H1 (cell line): ENCODE measurements around the gene CAPZB. TPM values are rescaled to one million over a fixed set of nuclear protein-coding genes. Genes with fewer than 3 reads are reported as not detected.

Experiments
- CTCF ChIA-PET: fragments of 300-600 bp; sonication (Branson Sonifier 250); formaldehyde crosslinking; loops from one replicate; lab custom pipeline; 2021; ENCODE audit not compliant: partially characterized antibody; lab: Charles Lee
- POLR2A ChIA-PET: fragments of 300-600 bp; sonication (Branson Sonifier 250); formaldehyde crosslinking; loops from one replicate; lab custom pipeline; 2021; ENCODE audit warnings: inconsistent platforms; ENCODE audit not compliant: partially characterized antibody; lab: Charles Lee
- DNase-seq, 2 experiments: peaks; one replicate each; pipeline versions ENCODE4 v3.0.0 to v3.0.0-alpha.2; 2010 to 2022; ENCODE audit warnings: low spot score in 2 of 2, low read depth in 1 of 2, mixed read lengths in 1 of 2
- FAIRE-seq: peaks from 2 replicates; lab custom pipeline; 2011; peaks lifted over from hg19 to GRCh38; lab: Jason Lieb, UNC
- H2AFZ ChIP-seq: 2 replicates; pipeline ENCODE4 v1.8.1; 2012; ENCODE audit warnings: low read length, inconsistent platforms
- H2AK5ac ChIP-seq: 2 replicates; pipeline ENCODE4 v1.6.1; 2013; ENCODE audit warnings: low read depth, low read length
- H2BK120ac ChIP-seq: replicated peaks from 2 replicates; pipeline ENCODE3; 2013; ENCODE audit warnings: low read depth, low read length, inconsistent platforms
- H2BK12ac ChIP-seq: 2 replicates; pipeline ENCODE4 v1.6.1; 2013; ENCODE audit warnings: low read depth, low read length
- H2BK15ac ChIP-seq: 2 replicates; pipeline ENCODE4 v1.6.1; 2013; ENCODE audit warnings: low read length
- H2BK20ac ChIP-seq: 2 replicates; pipeline ENCODE4 v1.6.1; 2013; ENCODE audit warnings: low read length
- H2BK5ac ChIP-seq: 2 replicates; pipeline ENCODE4 v1.6.1; 2013; ENCODE audit warnings: low read depth, low read length
- H3K14ac ChIP-seq: 2 replicates; pipeline ENCODE4 v1.6.1; 2013; ENCODE audit warnings: inconsistent platforms; ENCODE audit not compliant: insufficient read length
- H3K18ac ChIP-seq: 2 replicates; pipeline ENCODE4 v1.6.1; 2013; ENCODE audit warnings: low read length; ENCODE audit errors: extremely low read depth
- H3K23ac ChIP-seq: 2 replicates; pipeline ENCODE4 v1.6.1; 2013; ENCODE audit warnings: inconsistent platforms; ENCODE audit not compliant: insufficient read length
- H3K23me2 ChIP-seq: 2 replicates; pipeline ENCODE4 v1.6.1; 2013; ENCODE audit warnings: low read depth, low read length
- H3K27ac ChIP-seq: 2 replicates; pipeline ENCODE4 v1.6.1; 2011; ENCODE audit warnings: low read depth, low read length, inconsistent platforms
- H3K27me3 ChIP-seq, 4 experiments: replicated peaks in 1 of 4; 1 replicate in 1 of 4; 2 replicates in 3 of 4; pipeline versions ENCODE4 v1.6.1 to v1.8.1; 2011 to 2013; ENCODE audit warnings: low read length in 3 of 4, mild to moderate bottlenecking in 3 of 4, inconsistent platforms in 2 of 4, mixed read lengths in 2 of 4, moderate library complexity in 1 of 4; ENCODE audit not compliant: control insufficient read depth in 3 of 4, insufficient read depth in 3 of 4; ENCODE audit errors: extremely low read depth in 1 of 4
- H3K36me3 ChIP-seq, 4 experiments: 2 replicates each; pipeline versions ENCODE4 v1.6.1 to v1.8.1; 2011 to 2013; ENCODE audit warnings: mild to moderate bottlenecking in 4 of 4, low read length in 3 of 4, moderate library complexity in 2 of 4, control low read depth in 1 of 4, inconsistent platforms in 1 of 4; ENCODE audit not compliant: insufficient read depth in 4 of 4, control insufficient read depth in 2 of 4
- H3K4ac ChIP-seq: replicated peaks from 2 replicates; pipeline ENCODE3; 2013; ENCODE audit warnings: low read length, low read depth, mixed read lengths, inconsistent platforms; ENCODE audit not compliant: insufficient read length
- H3K4me1 ChIP-seq, 4 experiments: replicated peaks in 1 of 4; 1 replicate in 1 of 4; 2 replicates in 3 of 4; pipeline versions ENCODE4 v1.6.1 to v1.8.1; 2011 to 2013; ENCODE audit warnings: low read length in 3 of 4, inconsistent platforms in 2 of 4, mixed read lengths in 1 of 4; ENCODE audit not compliant: insufficient read depth in 4 of 4, control insufficient read depth in 3 of 4
- H3K4me2 ChIP-seq, 2 experiments: 2 replicates each; pipeline versions ENCODE4 v1.6.1 to v1.8.1; 2011 to 2013; ENCODE audit warnings: low read depth in 2 of 2, low read length in 2 of 2, control low read depth in 1 of 2, inconsistent platforms in 1 of 2, mild to moderate bottlenecking in 1 of 2; ENCODE audit not compliant: insufficient read depth in 1 of 2
- H3K4me3 ChIP-seq, 4 experiments: fragments of 200-600, 300-600 bp in 1 of 4; sonication (generic), shearing (Covaris generic), sonication (Bioruptor Twin) in 1 of 4; 2 replicates each; pipeline versions ENCODE4 v1.5.1 to v1.8.1; 2011 to 2016; ENCODE audit warnings: low read length in 4 of 4, low read depth in 3 of 4, control low read depth in 2 of 4, inconsistent platforms in 2 of 4, mild to moderate bottlenecking in 2 of 4, mixed read lengths in 1 of 4, moderate library complexity in 1 of 4; ENCODE audit not compliant: insufficient read depth in 2 of 4; ENCODE audit errors: extremely low read depth in 1 of 4
- H3K56ac ChIP-seq: replicated peaks from 2 replicates; pipeline ENCODE3; 2013; ENCODE audit warnings: low read depth, mild to moderate bottlenecking, mixed read lengths, low read length, inconsistent platforms; ENCODE audit not compliant: insufficient read length
- H3K79me1 ChIP-seq: 2 replicates; pipeline ENCODE4 v1.6.1; 2013; ENCODE audit warnings: low read depth, low read length, control low read depth
- H3K79me2 ChIP-seq, 2 experiments: 2 replicates each; pipeline versions ENCODE4 v1.6.1 to v1.8.1; 2012 to 2013; ENCODE audit warnings: low read length in 2 of 2, mild to moderate bottlenecking in 2 of 2, inconsistent platforms in 1 of 2; ENCODE audit not compliant: insufficient read depth in 2 of 2, control insufficient read depth in 1 of 2
- H3K9ac ChIP-seq, 4 experiments: replicated peaks in 1 of 4; 1 replicate in 1 of 4; 2 replicates in 3 of 4; pipeline versions ENCODE4 v1.6.1 to v1.8.1; 2011 to 2013; ENCODE audit warnings: low read depth in 3 of 4, low read length in 3 of 4, control low read depth in 2 of 4, mild to moderate bottlenecking in 2 of 4, moderate library complexity in 2 of 4, inconsistent platforms in 1 of 4; ENCODE audit errors: extremely low read depth in 1 of 4
- H3K9me3 ChIP-seq, 2 experiments: 2 replicates each; pipeline versions ENCODE4 v1.6.1 to v1.8.1; 2012 to 2013; ENCODE audit warnings: mild to moderate bottlenecking in 2 of 2, moderate library complexity in 2 of 2, control low read depth in 1 of 2, inconsistent platforms in 1 of 2, low read depth in 1 of 2, low read length in 1 of 2, mixed read lengths in 1 of 2; ENCODE audit not compliant: insufficient read depth in 2 of 2
- H4K20me1 ChIP-seq, 2 experiments: replicated peaks in 1 of 2; 2 replicates each; pipeline versions ENCODE3 to v1.8.1; 2011 to 2013; ENCODE audit warnings: inconsistent platforms in 2 of 2, low read length in 2 of 2, mild to moderate bottlenecking in 1 of 2; ENCODE audit not compliant: insufficient read depth in 2 of 2, control insufficient read depth in 1 of 2
- H4K5ac ChIP-seq: 2 replicates; pipeline ENCODE4 v1.6.1; 2013; ENCODE audit warnings: low read length, low read depth, mixed read lengths, inconsistent platforms; ENCODE audit not compliant: insufficient read length
- H4K8ac ChIP-seq: 2 replicates; pipeline ENCODE4 v1.8.0; 2013; ENCODE audit warnings: mild to moderate bottlenecking, moderate library complexity, low read length, inconsistent platforms; ENCODE audit not compliant: insufficient read depth; ENCODE audit errors: extremely low read depth
- H4K91ac ChIP-seq: replicated peaks from 2 replicates; pipeline ENCODE3; 2013; ENCODE audit warnings: low read length, mixed read lengths, inconsistent platforms; ENCODE audit not compliant: insufficient read length
- BRCA1 ChIP-seq: IDR thresholded peaks from 2 replicates; pipeline ENCODE4 v1.6.1; 2012; ENCODE audit warnings: low read depth, low read length, improper control_type of control experiment
- EGR1 ChIP-seq: IDR thresholded peaks from 2 replicates; pipeline ENCODE4 v1.6.1; 2011; ENCODE audit warnings: low read depth, low read length, borderline replicate concordance
- EZH2 ChIP-seq: fragments of 200-600 bp; sonication (generic); IDR thresholded peaks from 2 replicates; pipeline ENCODE4 v1.7.1; 2012; ENCODE audit warnings: low read depth, mild to moderate bottlenecking, moderate library complexity, low read length, inconsistent platforms; ENCODE audit not compliant: severe bottlenecking
- KDM1A ChIP-seq: fragments of 200-600, 300-600 bp; sonication (generic); IDR thresholded peaks from 2 replicates; pipeline ENCODE4 v1.7.1; 2016; ENCODE audit warnings: mild to moderate bottlenecking, low read length, borderline replicate concordance
- RNF2 ChIP-seq: fragments of 200-900, 300-1000 bp; sonication (generic); IDR thresholded peaks from 2 replicates; pipeline ENCODE4 v1.7.1; 2016; ENCODE audit warnings: borderline replicate concordance, low read depth, mild to moderate bottlenecking, antibody characterized with exemption, low read length; ENCODE audit not compliant: poor library complexity, severe bottlenecking; ENCODE audit errors: missing control alignments
- SAP30 ChIP-seq: fragments of 300-600 bp; sonication (generic); IDR thresholded peaks from 2 replicates; pipeline ENCODE4 v1.7.1; 2012; ENCODE audit warnings: low read length, moderate library complexity, mild to moderate bottlenecking, inconsistent platforms; ENCODE audit not compliant: insufficient read depth, insufficient replicate concordance
- SIRT6 ChIP-seq: IDR thresholded peaks from one replicate; pipeline ENCODE4 v1.7.1; 2012; ENCODE audit warnings: low read length, inconsistent platforms
- TCF12 ChIP-seq: IDR thresholded peaks from 2 replicates; pipeline ENCODE4 v1.6.1; 2011; ENCODE audit warnings: low read depth, mild to moderate bottlenecking, low read length
- USF2 ChIP-seq: IDR thresholded peaks from 2 replicates; pipeline ENCODE4 v1.6.1; 2011; ENCODE audit warnings: low read length, improper control_type of control experiment
- YY1 ChIP-seq: IDR thresholded peaks from 2 replicates; pipeline ENCODE4 v1.6.1; 2011; ENCODE audit warnings: low read depth, mild to moderate bottlenecking, low read length
- ZNF274 ChIP-seq: IDR thresholded peaks from 2 replicates; pipeline ENCODE4 v1.7.0; 2012; ENCODE audit warnings: low read length, borderline replicate concordance; ENCODE audit errors: extremely low read depth
- WGBS, 2 experiments: shearing (Covaris generic) in 1 of 2; methylation state at CpG; one replicate each; pipeline versions ENCODE4 v1.1.6 to v1.1.7; 2013 to 2015; ENCODE audit warnings: low lambda C conversion rate in 2 of 2, mixed read lengths in 2 of 2, inconsistent platforms in 1 of 2, low coverage in 1 of 2, missing lambda C conversion rate in 1 of 2; ENCODE audit not compliant: insufficient replicate concordance in 2 of 2, insufficient coverage in 1 of 2, insufficient read length in 1 of 2; ENCODE audit errors: extremely low coverage in 1 of 2, missing lambda C conversion rate in 1 of 2; 5-methylcytosine and 5-hydroxymethylcytosine counted together
- polyA plus RNA-seq, 7 experiments: library from polyadenylated mRNA; depleted of rRNA in 3 of 7; stranded (reverse) in 5 of 7; unstranded in 2 of 7; fragments of >200 nt in 5 of 7; fragments of 200-250 nt in 2 of 7; gene quantifications; 1 replicate in 5 of 7; 2 replicates in 1 of 7; 4 replicates in 1 of 7; pipeline versions ENCODE4 v1.2.1 to v1.2.3, GENCODE V29; 2011 to 2013; ENCODE audit warnings: missing spikeins in 2 of 7, mixed read lengths in 2 of 7
- total RNA-seq: library from RNA; stranded (reverse); fragmentation: NEBNext Ultra II Directional; extraction: Animal tissue kit (Norgen Biotek cat#: 25700); gene quantifications from 2 replicates; pipeline ENCODE4 v1.2.1, GENCODE V29; 2021
- TF ChIP-seq, protein P1 (sequence below): IDR thresholded peaks from 2 replicates; pipeline ENCODE4 v1.6.1; 2012; ENCODE audit warnings: inconsistent platforms

Gene CAPZB
- total and polyA plus RNA-seq, 2 of the 8 experiments (the other 6 are each of a cell fraction or from before 2014, with no cell fraction given) = 162 to 371 TPM

DNA sequence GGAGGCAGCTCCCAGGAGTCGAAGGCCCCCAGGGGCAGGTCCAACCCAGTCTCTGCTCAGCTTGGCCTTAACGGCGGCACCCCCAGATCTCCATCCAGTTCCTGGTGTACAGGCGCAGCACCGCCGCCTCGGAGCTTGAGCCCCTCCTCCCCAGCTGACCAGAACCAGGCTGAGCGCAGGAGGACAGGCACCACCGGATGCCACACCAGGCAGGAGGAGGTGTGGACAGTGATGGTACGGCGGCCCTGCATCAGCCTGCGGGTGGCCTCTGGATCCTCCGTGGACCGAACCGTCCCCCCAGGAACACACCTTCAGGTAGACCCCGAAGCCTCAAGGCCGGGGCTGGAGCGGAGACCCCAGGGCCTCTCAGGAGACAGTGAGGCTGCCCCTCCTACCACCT, 156.9 kb downstream of the CAPZB start:
- H3K23ac ChIP-seq = no peak overlapping the region
- H3K9ac ChIP-seq = no peak overlapping the region
- no peak overlapping the region for H2BK15ac ChIP-seq
- no peak overlapping the region for H2BK5ac ChIP-seq
- no peak overlapping the region for H4K5ac ChIP-seq
- H4K8ac ChIP-seq = no peak overlapping the region
- ChIA-PET CTCF (interaction anchor here (1.4 kb wide), 1 partner anchor 322 kb away, joined by 5 read pairs; no protein-coding TSS in a partner anchor), POLR2A (interaction anchor here (13.3 kb wide), 1 partner anchor 11 kb away, joined by 143 read pairs; the partner anchor contains the start of genes AKR7A2 and SLC66A1)
- FAIRE-seq = no peak
- peaks cover 5 to 16% (median 10%) of the 10 kb centered on the region in 4 experiments; a peak in 5 of 8 replicates for H3K36me3 ChIP-seq
- no peak overlapping the region for H2BK20ac ChIP-seq
- H3K23me2 ChIP-seq = no peaks in the 10 kb centered on the region
- no peak overlapping the region for H2BK120ac ChIP-seq
- no peak for DNase-seq
- H3K4me3 ChIP-seq = no peak overlapping the region
- no peaks in the 10 kb centered on the region for H3K79me2 ChIP-seq
- H3K9me3 ChIP-seq = no peaks in the 10 kb centered on the region
- no peak overlapping the region for H2BK12ac ChIP-seq
- no peak overlapping the region for H3K18ac ChIP-seq
- H3K56ac ChIP-seq = no peak overlapping the region
- H2AFZ ChIP-seq = no peak overlapping the region
- no peak overlapping the region for H3K14ac ChIP-seq
- no peaks in the 10 kb centered on the region for H3K27me3 ChIP-seq
- H3K4me2 ChIP-seq = no peak overlapping the region
- H3K27ac ChIP-seq = no peak overlapping the region
- no peak overlapping the region for H3K4ac ChIP-seq
- H4K20me1 ChIP-seq = peaks cover 0 to 13% of the 10 kb centered on the region in 2 experiments
- no peak overlapping the region for H4K91ac ChIP-seq
- H3K79me1 ChIP-seq = no peaks in the 10 kb centered on the region; the same call in 1 of the 2 replicates
- 91% methylated on average over 12 of the region's 18 CpGs; no CpG with 5 or more reads in 1 of the 2 experiments for WGBS, 2 experiments
- no peaks in the 10 kb centered on the region for H3K4me1 ChIP-seq
- H2AK5ac ChIP-seq = no peak overlapping the region
- TF ChIP-seq RNF2 = no peak
- no peak for TF ChIP-seq SAP30
- TF ChIP-seq BRCA1 = no peak
- no peak for TF ChIP-seq SIRT6
- TF ChIP-seq ZNF274 = no peak
- no peak for TF ChIP-seq TCF12
- TF ChIP-seq, protein P1, sequence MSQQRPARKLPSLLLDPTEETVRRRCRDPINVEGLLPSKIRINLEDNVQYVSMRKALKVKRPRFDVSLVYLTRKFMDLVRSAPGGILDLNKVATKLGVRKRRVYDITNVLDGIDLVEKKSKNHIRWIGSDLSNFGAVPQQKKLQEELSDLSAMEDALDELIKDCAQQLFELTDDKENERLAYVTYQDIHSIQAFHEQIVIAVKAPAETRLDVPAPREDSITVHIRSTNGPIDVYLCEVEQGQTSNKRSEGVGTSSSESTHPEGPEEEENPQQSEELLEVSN = no peak
- TF ChIP-seq EGR1 = no peak
- TF ChIP-seq YY1 = no peak
- no peak for TF ChIP-seq EZH2
- TF ChIP-seq USF2 = no peak
- no peak for TF ChIP-seq KDM1A
